ENCODE results near the gene CLCN1.

The CLCN1 gene

GRCh38 chr7:143367972-143368371 is 52.1 kb downstream of the CLCN1 start:
- DNase-seq (ENCODE audit: low spot score): no peak

DNA sequence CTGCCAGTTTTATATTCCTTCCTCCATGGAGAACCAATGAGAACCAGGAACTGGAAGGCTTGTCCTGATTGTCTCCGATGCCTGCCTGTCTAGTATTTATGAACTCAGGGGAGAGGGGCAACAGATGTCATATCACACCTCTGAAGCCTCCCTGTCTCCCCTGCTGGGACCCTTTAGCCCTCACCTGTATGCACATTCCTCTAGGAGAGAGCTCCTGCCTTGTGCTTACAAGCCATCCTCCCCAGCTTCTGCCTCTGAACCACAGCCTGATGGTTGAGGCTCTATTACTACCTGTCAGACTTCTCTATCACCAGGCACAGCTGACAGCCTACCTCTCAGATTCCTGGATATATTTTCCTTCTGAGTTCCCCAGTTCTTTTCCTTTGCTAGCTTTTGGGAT is 52.5 kb downstream of the CLCN1 start:
- DNase-seq (ENCODE audit: low spot score): no peak

DNA sequence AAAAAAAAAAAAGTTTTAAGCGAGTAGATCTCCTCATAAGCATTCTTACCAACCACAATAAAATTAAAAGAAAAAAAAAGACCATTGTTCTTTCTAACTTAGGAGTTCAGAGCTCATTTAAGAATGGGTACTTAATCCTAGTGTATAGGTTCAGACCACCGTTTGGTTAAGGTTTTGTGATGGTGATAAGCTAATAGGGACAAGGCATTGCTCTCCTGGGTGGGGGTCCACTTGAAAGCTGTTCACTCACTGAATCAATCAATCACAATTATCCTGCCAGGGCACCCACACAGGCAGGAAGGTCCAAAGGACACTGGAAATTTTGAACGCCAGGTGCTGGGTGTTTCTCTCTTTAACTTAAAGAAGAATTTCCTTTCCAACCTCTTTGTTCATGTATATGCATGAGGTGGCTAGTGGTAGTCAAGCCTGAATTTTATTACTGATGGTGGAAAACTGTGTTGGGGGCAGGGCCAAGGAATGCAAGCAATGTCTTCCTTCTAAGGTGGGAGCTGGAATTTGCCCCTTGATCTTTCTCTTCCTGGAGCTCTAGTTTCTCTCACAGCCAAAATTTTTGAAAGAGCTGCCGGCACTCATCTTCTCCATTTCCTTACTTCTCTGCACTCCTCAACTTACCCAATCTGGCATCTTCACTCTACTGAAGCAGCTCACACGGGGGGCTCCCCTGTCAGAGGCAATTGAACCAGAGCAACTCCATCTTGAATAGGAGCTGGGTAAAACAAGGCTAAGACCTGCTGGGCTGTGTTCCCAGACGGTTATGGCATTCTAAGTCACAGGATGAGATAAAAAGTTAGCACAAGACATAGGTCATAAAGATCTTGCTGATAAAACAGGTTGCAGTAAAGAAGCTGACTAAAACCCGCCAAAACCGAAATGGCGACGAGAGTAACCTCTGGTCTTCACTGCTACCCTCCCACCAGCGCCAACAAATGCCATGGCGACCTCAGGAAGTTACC is 54.1 kb downstream of the CLCN1 start:
- no peak for DNase-seq (ENCODE audit: low spot score)

DNA sequence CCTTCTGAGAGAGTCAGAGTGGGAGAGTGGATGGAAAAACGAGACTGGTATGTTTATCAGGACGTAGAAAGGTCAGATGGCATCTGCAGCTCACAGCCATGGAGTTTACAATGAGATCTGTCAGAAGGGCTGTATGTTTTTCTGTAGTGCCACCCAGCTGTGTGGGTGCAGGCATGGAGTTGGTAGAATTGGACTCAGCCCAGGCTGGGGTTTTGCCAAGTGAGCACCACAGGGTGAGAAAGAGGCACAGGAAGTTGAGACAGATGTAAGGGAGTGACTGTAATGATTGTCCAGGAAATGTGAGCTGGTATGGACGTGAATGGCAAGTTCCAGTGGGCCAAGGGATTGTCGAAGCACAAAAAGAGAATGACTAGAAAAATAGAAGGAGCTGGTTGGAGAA is 56.2 kb downstream of the CLCN1 start:
- DNase-seq (ENCODE audit: low spot score): no peak

GRCh38 chr7:143373255-143373794 is 57.4 kb downstream of the CLCN1 start:
- no peak for DNase-seq (ENCODE audit: low spot score)

- no peak for DNase-seq (ENCODE audit: low spot score)
Observed at GRCh38 chr7:143374561-143374960, 58.6 kb downstream of the CLCN1 start.

- no peak for DNase-seq (ENCODE audit: low spot score)
Observed at GRCh38 chr7:143375298-143376034, 59.6 kb downstream of the CLCN1 start.

- DNase-seq (ENCODE audit: low spot score): no peak
Observed at GRCh38 chr7:143376396-143376795, 60.5 kb downstream of the CLCN1 start.

DNA sequence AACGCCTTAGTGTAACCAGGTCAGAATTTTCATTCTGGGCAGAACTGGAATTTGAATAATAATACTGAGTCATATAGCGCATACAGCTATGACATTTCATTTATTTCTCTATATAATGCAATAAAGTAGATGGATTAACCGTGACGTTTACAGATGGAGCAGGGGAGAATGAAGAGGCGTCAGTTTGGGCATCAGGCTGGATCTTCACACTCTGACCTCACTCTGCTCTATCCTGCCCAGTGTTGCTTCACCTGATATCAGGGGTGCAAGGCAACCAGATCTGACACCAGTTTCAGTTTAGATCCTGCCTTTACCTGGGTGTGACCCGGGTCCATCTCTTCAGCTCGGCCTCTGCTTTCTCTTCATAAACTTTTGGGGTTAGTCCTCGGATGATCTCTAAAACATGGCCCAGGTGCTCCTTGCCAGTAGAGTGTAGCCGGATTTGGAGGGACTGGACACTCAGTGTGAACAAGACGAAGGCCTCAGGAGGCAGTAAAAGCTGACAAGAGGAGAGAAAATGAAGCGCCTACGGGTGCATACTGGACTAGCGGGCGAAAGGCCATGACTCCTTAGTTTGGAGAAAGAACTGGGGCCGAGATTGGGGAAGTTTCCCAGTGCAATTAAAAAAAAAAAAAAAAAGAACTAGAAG is 63.8 kb downstream of the CLCN1 start:
- DNase-seq (ENCODE audit: low spot score): no peak

DNA sequence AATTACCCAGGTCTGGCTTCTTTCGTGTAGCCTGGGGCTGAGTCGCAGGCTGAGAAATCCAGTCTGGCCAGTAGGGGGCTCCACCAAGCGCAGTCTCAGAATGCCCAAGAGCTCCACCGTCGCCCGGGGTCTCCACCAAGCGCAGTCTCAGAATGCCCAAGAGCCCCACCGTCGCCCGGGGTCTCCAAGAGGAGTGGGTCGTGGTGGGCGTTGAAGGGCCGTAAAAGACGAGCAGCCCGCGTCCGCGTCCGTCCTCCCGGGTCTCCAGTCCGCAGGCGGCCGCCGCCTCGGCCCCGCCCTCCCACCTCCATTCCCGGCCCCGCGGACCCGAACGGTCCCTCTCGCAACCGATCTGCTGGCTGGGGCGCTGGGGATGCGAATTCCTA is 64.3 kb downstream of the CLCN1 start:
- DNase-seq (ENCODE audit: low spot score): peak; percentile 74

DNA sequence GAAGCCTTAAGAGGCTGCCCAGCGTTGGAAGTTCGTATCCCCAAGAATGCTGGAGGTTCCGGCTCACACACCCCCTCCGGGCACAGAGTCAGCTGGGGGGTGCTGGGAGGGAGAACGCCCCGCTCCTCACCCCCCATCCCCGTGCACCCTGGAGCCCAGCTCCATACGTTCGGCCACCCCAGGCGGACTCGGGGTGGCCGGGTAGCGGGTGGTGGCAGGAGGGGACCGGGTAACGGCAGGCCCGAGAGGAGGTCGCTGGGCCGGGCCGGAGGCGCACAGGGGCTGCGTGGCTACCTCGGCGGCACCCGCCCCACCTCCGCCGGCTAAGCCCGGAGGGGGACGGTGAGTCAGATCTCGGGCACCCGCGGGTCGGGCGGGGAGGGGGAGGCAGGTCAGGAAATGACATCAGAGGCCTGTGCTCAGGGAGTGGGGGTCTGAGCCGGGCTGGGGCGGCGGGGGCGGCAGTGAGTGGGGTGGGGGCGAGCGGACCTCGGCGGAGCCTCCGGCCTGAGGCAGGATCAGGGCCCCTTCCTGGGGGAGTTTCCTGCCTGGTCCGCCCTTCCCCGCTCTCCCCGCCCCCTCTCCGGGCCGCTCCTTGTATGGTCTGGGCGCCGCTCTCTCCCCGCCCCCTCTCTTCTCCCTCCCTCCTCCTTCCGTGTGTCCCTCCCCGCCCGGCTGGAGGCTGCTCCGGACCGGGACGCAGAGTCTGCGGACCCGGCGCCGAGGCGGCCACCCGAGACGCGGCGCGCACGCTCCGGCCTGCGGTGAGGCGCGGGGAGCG is 64.9 kb downstream of the CLCN1 start, which contains the start of gene ZYX:
ZYX (plus strand) TSS at position 700 of the 781 bp plus-strand sequence. CDS start 227 bp downstream, outside the sequence.
- peak; percentile 95 for DNase-seq (ENCODE audit: low spot score)

GRCh38 chr7:143381427-143382125 is 65.7 kb downstream of the CLCN1 start:
- DNase-seq (ENCODE audit: low spot score): no peak

DNA sequence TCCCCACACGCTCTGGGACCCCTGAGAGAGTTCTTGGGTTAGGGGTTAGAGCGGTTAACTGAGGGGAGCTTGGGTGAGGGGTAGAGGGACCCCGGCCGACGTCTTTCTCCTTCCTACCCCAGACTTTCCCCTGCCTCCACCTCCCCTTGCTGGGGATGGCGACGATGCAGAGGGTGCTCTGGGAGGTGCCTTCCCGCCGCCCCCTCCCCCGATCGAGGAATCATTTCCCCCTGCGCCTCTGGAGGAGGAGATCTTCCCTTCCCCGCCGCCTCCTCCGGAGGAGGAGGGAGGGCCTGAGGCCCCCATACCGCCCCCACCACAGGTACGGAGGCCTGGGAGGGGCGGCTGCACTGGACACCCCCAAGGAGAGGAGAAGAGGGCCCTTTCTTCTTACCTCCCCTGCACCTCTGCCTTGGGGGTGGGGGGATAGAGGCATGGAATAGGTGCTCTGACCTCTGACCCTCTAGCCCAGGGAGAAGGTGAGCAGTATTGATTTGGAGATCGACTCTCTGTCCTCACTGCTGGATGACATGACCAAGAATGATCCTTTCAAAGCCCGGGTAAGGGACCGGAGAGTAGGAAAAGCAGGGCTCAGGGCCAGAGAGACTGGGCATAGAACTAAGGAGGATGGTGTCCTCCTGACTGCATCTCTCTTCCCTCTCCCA is 66.3 kb downstream of the CLCN1 start:
- no peak for DNase-seq (ENCODE audit: low spot score)

GRCh38 chr7:143382791-143383641 is 67.1 kb downstream of the CLCN1 start:
- DNase-seq (ENCODE audit: low spot score): no peak

- no peak for DNase-seq (ENCODE audit: low spot score)
Observed at GRCh38 chr7:143383642-143383957, 67.7 kb downstream of the CLCN1 start.

DNA sequence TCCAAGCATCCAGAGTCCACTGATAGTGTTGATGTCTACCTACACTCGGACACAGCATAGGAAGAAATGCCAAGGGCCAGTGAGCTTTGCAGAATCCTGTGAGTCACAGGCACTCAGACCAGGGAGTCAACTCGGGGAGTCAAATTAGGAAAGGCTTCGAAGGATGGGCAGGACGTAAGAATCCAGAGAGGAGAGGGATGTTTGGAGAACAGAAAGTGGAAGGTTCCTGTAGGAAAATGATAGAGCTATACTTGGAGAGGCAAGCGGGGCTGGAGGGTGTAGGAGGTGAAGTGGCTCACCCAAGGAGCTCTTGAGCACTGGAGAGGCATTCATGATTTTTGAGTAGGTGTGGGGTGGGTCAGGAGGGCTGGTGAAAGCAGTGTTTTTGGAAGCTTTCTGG is 68.2 kb downstream of the CLCN1 start:
- DNase-seq (ENCODE audit: low spot score): no peak

GRCh38 chr7:143384661-143385631 is 69.0 kb downstream of the CLCN1 start:
- DNase-seq (ENCODE audit: low spot score): no peak
